Testis (tissue), 2 donors: ENCODE results near the gene ISYNA1.

ENCODE experiments used
- POLR2A ChIP-seq: fragments of 450-650 bp; IDR thresholded peaks from one replicate; pipeline ENCODE4 v1.6.1; 2017; ENCODE audit warnings: antibody characterized with exemption, mild to moderate bottlenecking, moderate library complexity
- TF ChIP-seq, protein P1 (sequence below), 3 experiments: fragments of 450-650 bp in 2 of 3; fragments of 200-600 bp in 1 of 3; sonication (generic) in 1 of 3; IDR thresholded peaks; one replicate each; pipeline ENCODE4 v1.5.1; 2016 to 2019; ENCODE audit warnings: antibody characterized with exemption in 3 of 3, mild to moderate bottlenecking in 2 of 3, moderate library complexity in 1 of 3

- TF ChIP-seq, protein P1, sequence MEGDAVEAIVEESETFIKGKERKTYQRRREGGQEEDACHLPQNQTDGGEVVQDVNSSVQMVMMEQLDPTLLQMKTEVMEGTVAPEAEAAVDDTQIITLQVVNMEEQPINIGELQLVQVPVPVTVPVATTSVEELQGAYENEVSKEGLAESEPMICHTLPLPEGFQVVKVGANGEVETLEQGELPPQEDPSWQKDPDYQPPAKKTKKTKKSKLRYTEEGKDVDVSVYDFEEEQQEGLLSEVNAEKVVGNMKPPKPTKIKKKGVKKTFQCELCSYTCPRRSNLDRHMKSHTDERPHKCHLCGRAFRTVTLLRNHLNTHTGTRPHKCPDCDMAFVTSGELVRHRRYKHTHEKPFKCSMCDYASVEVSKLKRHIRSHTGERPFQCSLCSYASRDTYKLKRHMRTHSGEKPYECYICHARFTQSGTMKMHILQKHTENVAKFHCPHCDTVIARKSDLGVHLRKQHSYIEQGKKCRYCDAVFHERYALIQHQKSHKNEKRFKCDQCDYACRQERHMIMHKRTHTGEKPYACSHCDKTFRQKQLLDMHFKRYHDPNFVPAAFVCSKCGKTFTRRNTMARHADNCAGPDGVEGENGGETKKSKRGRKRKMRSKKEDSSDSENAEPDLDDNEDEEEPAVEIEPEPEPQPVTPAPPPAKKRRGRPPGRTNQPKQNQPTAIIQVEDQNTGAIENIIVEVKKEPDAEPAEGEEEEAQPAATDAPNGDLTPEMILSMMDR (IDR thresholded peaks at IDR 0.05), result no peak
- TF ChIP-seq POLR2A, result no peak
Measured at GRCh38 chr19:18475762-18476331, 37.9 kb upstream of the ISYNA1 start.
